ENCODE results near the gene NT5DC2.

- no peak for TF ChIP-seq TAF1 (IDR thresholded peaks at IDR 0.05; ENCODE audit: borderline replicate concordance, low read depth, low read length)
- TF ChIP-seq POLR2A (IDR thresholded peaks at IDR 0.05; ENCODE audit: low read depth, low read length) = no peak
Observed at GRCh38 chr3:52546111-52546901, 12.6 kb upstream of the NT5DC2 start.
